ENCODE measurements around the gene PEAR1. TPM values are rescaled to one million over a fixed set of nuclear protein-coding genes. Genes with fewer than 3 reads are reported as not detected.

The PEAR1 gene
- total RNA-seq, 1 experiment from 2014 or later = 3.0 TPM

GRCh38 chr1:156958247-156958714 is 64.8 kb downstream of the PEAR1 start:
- Mint-ChIP-seq H3K27me3 (ENCODE audit: unreplicated experiment) (no peaks in the 10 kb centered on the region), H3K36me3 (ENCODE audit: insufficient read depth, unreplicated experiment) (peaks cover 23% of the 10 kb centered on the region), H3K27ac (ENCODE audit: unreplicated experiment) (no peak overlapping the region), H3K4me1 (ENCODE audit: low read depth, unreplicated experiment) (peaks cover 11% of the 10 kb centered on the region), H3K4me3 (ENCODE audit: low read depth, unreplicated experiment) (no peak overlapping the region), H3K9me3 (ENCODE audit: low read depth, unreplicated experiment) (no peaks in the 10 kb centered on the region)
- DNase-seq = no peak
- intact Hi-C loops (cut with micrococcal nuclease; ENCODE audit: unreplicated experiment) = no loop called here
- no peak for TF ChIP-seq CTCF (IDR thresholded peaks at IDR 0.05; ENCODE audit: unreplicated experiment)
- BruUV-seq (replicated peaks) = no TSS peak
- CTCF ChIA-PET = interaction anchor here (0.6 to 2.4 kb wide), 3 partner anchors 10 to 338 kb away, joined by 4 to 11 read pairs (median 8); no protein-coding TSS in a partner anchor

GRCh38 chr1:156959414-156959813 is 65.9 kb downstream of the PEAR1 start:
- CTCF ChIA-PET = interaction anchor here (0.6 to 1.2 kb wide), 3 partner anchors 31 to 807 kb away, joined by 4 read pairs; no protein-coding TSS in a partner anchor
- no TSS peak for BruUV-seq (replicated peaks)
- Mint-ChIP-seq H3K9me3 (ENCODE audit: low read depth, unreplicated experiment) (no peaks in the 10 kb centered on the region), H3K4me3 (ENCODE audit: low read depth, unreplicated experiment) (no peak overlapping the region), H3K36me3 (ENCODE audit: insufficient read depth, unreplicated experiment) (peaks cover 23% of the 10 kb centered on the region), H3K27ac (ENCODE audit: unreplicated experiment) (no peak overlapping the region), H3K4me1 (ENCODE audit: low read depth, unreplicated experiment) (peaks cover 11% of the 10 kb centered on the region), H3K27me3 (ENCODE audit: unreplicated experiment) (no peaks in the 10 kb centered on the region)
- TF ChIP-seq CTCF (IDR thresholded peaks at IDR 0.05; ENCODE audit: unreplicated experiment) = no peak
- no peak for DNase-seq
- intact Hi-C loops (cut with micrococcal nuclease; ENCODE audit: unreplicated experiment) = no loop called here

GRCh38 chr1:156959925-156960324 is 66.4 kb downstream of the PEAR1 start:
- H3K36me3 Mint-ChIP-seq (ENCODE audit: insufficient read depth, unreplicated experiment) = peaks cover 23% of the 10 kb centered on the region
- intact Hi-C loops (cut with micrococcal nuclease; ENCODE audit: unreplicated experiment) = no loop called here
- peaks cover 11% of the 10 kb centered on the region for H3K4me1 Mint-ChIP-seq (ENCODE audit: low read depth, unreplicated experiment)
- TF ChIP-seq CTCF (IDR thresholded peaks at IDR 0.05; ENCODE audit: unreplicated experiment) = no peak
- CTCF ChIA-PET = interaction anchor here (1.2 kb wide), 1 partner anchor 32 kb away, joined by 4 read pairs; no protein-coding TSS in a partner anchor
- no peak overlapping the region for H3K27ac Mint-ChIP-seq (ENCODE audit: unreplicated experiment)
- DNase-seq = no peak
- H3K27me3 Mint-ChIP-seq (ENCODE audit: unreplicated experiment) = no peaks in the 10 kb centered on the region
- H3K4me3 Mint-ChIP-seq (ENCODE audit: low read depth, unreplicated experiment) = no peak overlapping the region
- no peaks in the 10 kb centered on the region for H3K9me3 Mint-ChIP-seq (ENCODE audit: low read depth, unreplicated experiment)
- no TSS peak for BruUV-seq (replicated peaks)

- DNase-seq = peak; percentile 27
- Mint-ChIP-seq H3K4me1 (ENCODE audit: low read depth, unreplicated experiment) (peaks cover 11% of the 10 kb centered on the region), H3K36me3 (ENCODE audit: insufficient read depth, unreplicated experiment) (peaks cover 17% of the 10 kb centered on the region), H3K4me3 (ENCODE audit: low read depth, unreplicated experiment) (no peak overlapping the region), H3K27me3 (ENCODE audit: unreplicated experiment) (no peaks in the 10 kb centered on the region), H3K27ac (ENCODE audit: unreplicated experiment) (no peak overlapping the region), H3K9me3 (ENCODE audit: low read depth, unreplicated experiment) (no peaks in the 10 kb centered on the region)
- peak; percentile 20 for TF ChIP-seq CTCF (IDR thresholded peaks at IDR 0.05; ENCODE audit: unreplicated experiment)
- intact Hi-C loops (cut with micrococcal nuclease; ENCODE audit: unreplicated experiment) = no loop called here
- CTCF ChIA-PET = no interaction called here
- no TSS peak for BruUV-seq (replicated peaks)
These were observed 68.2 kb downstream of the PEAR1 start for GRCh38 chr1:156961709-156962108.
